K562 (cell line): Measurements from ENCODE around the gene TSPOAP1. TPM values are rescaled to one million over a fixed set of nuclear protein-coding genes. Genes with fewer than 3 reads are reported as not detected.

Experiments used
- FOXP4 ChIP-seq: sonication (generic); formaldehyde crosslinking; IDR thresholded peaks from 2 replicates; pipeline ENCODE4 v1.8.0; 2022; ENCODE audit warnings: mild to moderate bottlenecking, missing genetic modification reagents, borderline replicate concordance
- L3MBTL2 ChIP-seq: fragments of 450-650 bp; IDR thresholded peaks from 2 replicates; pipeline ENCODE4 v1.6.1; 2016; ENCODE audit warnings: mild to moderate bottlenecking, moderate library complexity
- NCOA6 ChIP-seq: fragments of 450-650 bp; IDR thresholded peaks from 2 replicates; pipeline ENCODE4 v1.6.1; 2017; ENCODE audit warnings: mild to moderate bottlenecking
- RBM25 ChIP-seq: fragments of 200-400 bp; formaldehyde crosslinking; IDR thresholded peaks from 2 replicates; pipeline ENCODE4 v1.6.1; 2018; ENCODE audit warnings: low read length, low read depth, moderate library complexity; ENCODE audit not compliant: severe bottlenecking
- TBL1XR1 ChIP-seq, 2 experiments: IDR thresholded peaks; 2 replicates each; pipeline ENCODE4 v1.6.1; 2012; ENCODE audit warnings: improper control_type of control experiment in 2 of 2, low read length in 2 of 2, mild to moderate bottlenecking in 1 of 2
- ZBTB26 ChIP-seq: fragments of 450-650 bp; formaldehyde crosslinking; IDR thresholded peaks from 2 replicates; pipeline ENCODE4 v1.4.0; 2022; ENCODE audit warnings: missing genetic modification characterization
- ZBTB7A ChIP-seq: IDR thresholded peaks from 2 replicates; pipeline ENCODE4 v1.6.1; 2011; ENCODE audit warnings: low read depth, mild to moderate bottlenecking, low read length, moderate library complexity, borderline replicate concordance; ENCODE audit not compliant: control insufficient read depth
- ZNF23 ChIP-seq: fragments of 250-450 bp; sonication (Bioruptor Pico); IDR thresholded peaks from 2 replicates; pipeline ENCODE4 v1.4.0; 2020; ENCODE audit warnings: mild to moderate bottlenecking
- ZNF431 ChIP-seq: sonication (generic); formaldehyde crosslinking; IDR thresholded peaks from 2 replicates; pipeline ENCODE4 v1.8.0; 2022; ENCODE audit warnings: mild to moderate bottlenecking, missing genetic modification reagents
- polyA plus RNA-seq, 8 experiments: library from polyadenylated mRNA; depleted of rRNA in 4 of 8; stranded (reverse) in 5 of 8; unstranded in 3 of 8; fragments of >200 nt; fragmentation: Nextera tagmentation in 2 of 8; fragmentation: Illumina TruSeq in 1 of 8; extraction: Ambion mirVana in 2 of 8; extraction: Trizol in 1 of 8; gene quantifications; 2 replicates each; pipeline versions ENCODE4 v1.2.1 to v1.2.3, GENCODE V29; 2011 to 2014; ENCODE audit warnings: inconsistent platforms in 1 of 8, missing spikeins in 1 of 8
- total RNA-seq, 7 experiments: library from RNA; depleted of rRNA in 6 of 7; stranded (reverse); fragments of >200 nt in 6 of 7; fragmentation: Illumina TruSeq in 2 of 7; extraction: Trizol in 2 of 7; gene quantifications; 2 replicates each; pipeline versions ENCODE4 v1.2.1 to v1.2.3, GENCODE V29; 2011 to 2021; ENCODE audit warnings: low replicate concordance in 1 of 7
- TF ChIP-seq, protein P1 (sequence below): sonication (generic); formaldehyde crosslinking; IDR thresholded peaks from 2 replicates; pipeline ENCODE4 v1.8.0; 2022; ENCODE audit warnings: missing genetic modification reagents, mild to moderate bottlenecking, moderate library complexity, borderline replicate concordance

TSPOAP1 gene
- total and polyA plus RNA-seq, 9 of the 15 experiments (the other 6 are each of a cell fraction or from before 2014, with no cell fraction given): 0.87 to 3.9 (median 1.8) TPM; not detected in 2

DNA sequence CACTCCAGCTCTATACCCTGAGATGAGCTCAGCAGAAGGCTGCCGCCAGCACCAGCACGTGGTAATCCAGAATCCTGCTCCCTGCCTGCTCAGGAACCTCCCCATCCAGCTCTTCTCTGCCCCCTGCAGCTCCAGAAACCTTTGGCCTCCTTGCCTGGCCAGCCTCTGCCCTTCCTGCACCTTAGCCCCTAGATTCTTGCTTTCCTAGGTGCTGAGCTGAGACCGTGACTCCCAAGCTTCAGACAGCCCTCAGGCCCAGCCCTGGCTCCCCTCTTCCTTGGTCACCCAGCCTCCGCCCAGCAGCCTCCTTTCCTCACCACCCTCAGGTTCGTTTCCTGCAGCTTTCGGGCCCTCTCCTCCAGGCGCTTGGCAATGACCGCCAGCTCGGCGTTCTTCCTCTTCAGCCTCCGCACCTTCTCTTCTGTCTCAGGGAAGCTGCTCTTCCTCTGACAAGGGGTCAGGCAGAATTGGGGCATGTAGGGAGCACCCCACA lies 2.6 kb downstream of the TSPOAP1 start (continued):
- peak; percentile 18; the same call in 1 of the 2 replicates for TF ChIP-seq FOXP4 (CRISPR knock-in tag)
- TF ChIP-seq, protein P1, sequence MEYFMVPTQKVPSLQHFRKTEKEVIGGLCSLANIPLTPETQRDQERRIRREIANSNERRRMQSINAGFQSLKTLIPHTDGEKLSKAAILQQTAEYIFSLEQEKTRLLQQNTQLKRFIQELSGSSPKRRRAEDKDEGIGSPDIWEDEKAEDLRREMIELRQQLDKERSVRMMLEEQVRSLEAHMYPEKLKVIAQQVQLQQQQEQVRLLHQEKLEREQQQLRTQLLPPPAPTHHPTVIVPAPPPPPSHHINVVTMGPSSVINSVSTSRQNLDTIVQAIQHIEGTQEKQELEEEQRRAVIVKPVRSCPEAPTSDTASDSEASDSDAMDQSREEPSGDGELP (CRISPR knock-in tag): no peak; the same call in 1 of the 2 replicates
- peak; percentile 34; the same call in 1 of the 2 replicates for TF ChIP-seq ZBTB7A
- no peak for TF ChIP-seq ZNF23 (CRISPR knock-in tag)
- no peak for TF ChIP-seq RBM25
- no peak for TF ChIP-seq NCOA6
- peak; percentile 56 for TF ChIP-seq ZNF431 (CRISPR knock-in tag)
- peak; percentile 28; the same call in 1 of the 2 replicates for TF ChIP-seq ZBTB26 (CRISPR knock-in tag)
- TF ChIP-seq TBL1XR1 (IDR thresholded peaks at IDR 0.05; ENCODE audit: low read length in 2 of 2): 0 out of 4 replicates have a peak, but pooled peaks of 1 of the 2 experiments have one; percentile 28
- TF ChIP-seq L3MBTL2: 0 out of 2 replicates have a peak, but pooled peaks have one; percentile 20
